ENCODE data around the gene EPHA7.
A peak's percentile ranks its signal among the peaks of the same experiment; 100 is the strongest.

EPHA7 gene

DNA sequence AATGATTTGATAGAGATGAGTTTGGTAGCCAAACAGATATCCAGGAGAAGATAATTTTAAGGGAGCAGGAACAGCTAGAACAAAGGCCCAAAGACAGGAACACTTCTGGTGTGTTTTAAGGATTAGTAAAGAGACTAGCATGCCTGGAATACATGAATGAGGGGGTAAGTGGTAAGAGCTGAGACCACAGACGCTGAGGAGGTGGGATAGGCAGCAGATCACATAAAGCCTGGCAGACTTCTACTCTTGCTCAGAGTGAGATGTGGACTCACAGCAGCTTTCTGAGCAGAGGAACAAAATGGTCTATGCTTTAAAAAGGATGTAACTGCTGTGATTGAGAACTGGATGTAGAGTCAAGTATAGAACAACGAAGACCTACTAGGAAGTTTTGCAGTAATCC lies 100.1 kb downstream of the EPHA7 start:
- DNase-seq, result no peak

DNA sequence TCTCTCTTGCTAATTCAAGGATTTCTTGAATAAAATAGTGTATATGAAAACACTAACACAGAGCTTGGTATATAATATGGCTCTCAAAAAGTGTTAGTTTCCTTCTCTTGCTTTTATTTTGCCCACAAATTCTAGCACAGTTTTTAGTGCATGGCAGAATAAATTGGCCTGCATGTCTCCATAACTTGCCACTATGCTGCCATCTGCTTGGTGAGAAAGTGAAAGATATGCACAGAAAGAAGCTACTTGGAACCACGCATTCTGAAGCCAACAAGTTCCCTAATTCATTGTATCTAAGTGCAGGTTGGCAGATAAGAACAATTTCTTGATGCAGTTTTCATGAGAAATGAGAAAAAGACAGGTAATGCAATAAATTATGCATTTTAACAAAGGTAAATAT lies 101.2 kb downstream of the EPHA7 start:
- DNase-seq, result no peak

DNA sequence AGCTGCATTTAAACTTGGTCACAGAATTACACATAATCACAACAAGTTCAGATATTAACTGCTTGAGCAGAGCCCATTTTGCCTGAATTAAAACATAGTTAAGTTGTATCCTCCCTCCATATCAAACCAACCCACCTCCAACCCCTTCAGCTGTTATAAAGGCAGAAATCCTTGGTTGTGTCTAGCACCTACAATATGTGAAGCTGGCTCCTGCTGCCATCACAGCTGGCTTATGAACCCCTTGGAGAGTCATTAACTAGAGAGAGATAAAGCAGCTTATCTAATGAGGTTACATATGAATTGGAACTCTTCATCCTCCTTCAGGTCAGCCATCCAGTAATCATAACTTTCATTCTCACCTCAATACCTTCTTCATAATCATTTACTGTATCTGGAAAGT lies 101.8 kb downstream of the EPHA7 start:
- DNase-seq, result no peak

DNA sequence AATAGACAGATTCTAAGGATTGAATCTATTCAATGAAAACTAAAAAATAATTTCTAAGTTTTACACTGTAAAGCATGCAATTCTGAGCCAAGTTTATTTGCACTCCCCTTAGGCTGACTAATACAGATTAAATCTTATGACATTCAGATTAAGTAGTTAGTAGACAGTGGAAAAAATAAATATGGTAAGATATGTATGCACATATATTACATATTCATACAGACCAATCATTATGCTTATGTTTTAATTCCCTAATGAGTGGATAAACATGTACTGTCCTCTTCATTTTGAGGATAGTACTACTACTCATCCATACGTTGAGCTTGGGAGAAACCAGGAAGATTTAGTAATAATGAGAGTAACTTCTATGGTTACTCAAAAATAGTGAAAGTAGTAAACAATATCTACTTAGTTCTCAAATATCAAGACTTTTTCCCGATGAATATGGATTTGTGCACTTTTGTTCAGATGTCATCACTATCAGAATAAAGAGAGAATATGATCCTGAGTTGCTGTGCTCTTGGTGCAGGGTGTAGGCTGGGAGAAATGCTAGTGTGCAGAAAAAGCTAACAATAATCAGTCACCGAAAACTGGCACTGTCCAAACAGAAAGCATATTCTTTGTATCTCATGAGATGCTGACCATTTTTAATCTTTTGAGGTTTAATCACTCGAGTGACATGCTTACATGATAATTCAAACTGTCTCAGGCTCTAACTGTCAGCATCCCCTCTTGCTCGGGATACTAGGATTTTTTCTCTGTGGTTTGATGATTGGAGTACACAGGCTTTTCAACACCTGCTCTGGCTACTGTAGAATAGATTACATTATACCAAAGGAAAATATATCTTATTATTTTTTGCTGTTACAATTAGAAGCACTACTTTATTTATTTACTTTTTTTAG lies 111.6 kb downstream of the EPHA7 start:
- DNase-seq, result no peak

GRCh38 chr6:93305088-93305487 lies 114.3 kb downstream of the EPHA7 start:
- no peak for DNase-seq

DNA sequence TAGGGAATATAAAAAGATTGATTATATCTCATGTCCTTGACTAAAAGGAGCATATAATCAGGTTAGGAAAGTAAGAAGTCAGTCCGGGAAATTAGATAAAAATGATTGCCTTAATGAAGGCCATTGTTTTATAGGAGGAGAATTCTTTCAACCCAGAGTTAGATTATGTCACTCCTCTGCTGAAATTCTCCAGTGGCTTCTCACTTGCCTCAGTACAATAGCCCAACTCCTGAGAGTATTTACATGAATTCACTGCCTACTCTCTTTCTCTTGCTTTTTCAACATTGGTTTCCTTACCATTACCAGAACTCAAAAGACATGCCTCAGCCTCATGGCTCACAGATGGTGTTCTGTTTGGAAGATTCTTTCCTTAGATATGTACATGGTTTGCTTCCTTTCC lies 114.9 kb downstream of the EPHA7 start:
- no peak for DNase-seq

- peak; percentile 83 for DNase-seq
Observed at GRCh38 chr6:93300661-93301060, 118.7 kb downstream of the EPHA7 start.

DNA sequence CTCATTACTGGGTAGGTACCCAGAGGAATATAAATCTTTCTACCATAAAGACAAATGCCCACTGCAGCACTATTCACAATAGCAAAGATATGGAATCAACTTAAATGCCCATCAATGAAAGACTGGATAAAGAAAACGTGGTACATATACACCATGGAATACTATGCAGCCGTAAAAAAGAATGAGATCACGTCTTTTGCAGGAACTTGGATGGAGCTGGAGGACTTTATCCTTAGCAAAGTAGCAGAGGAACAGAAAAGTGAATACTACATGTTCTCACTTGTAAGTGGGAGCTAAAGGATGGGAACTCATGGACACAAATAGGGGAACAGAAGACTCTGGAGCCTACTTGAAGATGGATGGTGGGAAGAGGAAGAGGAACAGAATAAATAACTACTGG lies 119.7 kb downstream of the EPHA7 start:
- DNase-seq, result no peak

- DNase-seq, result no peak
Observed at GRCh38 chr6:93295631-93296030, 123.7 kb downstream of the EPHA7 start.

- no peak for DNase-seq
Observed at GRCh38 chr6:93294879-93295278, 124.5 kb downstream of the EPHA7 start.

DNA sequence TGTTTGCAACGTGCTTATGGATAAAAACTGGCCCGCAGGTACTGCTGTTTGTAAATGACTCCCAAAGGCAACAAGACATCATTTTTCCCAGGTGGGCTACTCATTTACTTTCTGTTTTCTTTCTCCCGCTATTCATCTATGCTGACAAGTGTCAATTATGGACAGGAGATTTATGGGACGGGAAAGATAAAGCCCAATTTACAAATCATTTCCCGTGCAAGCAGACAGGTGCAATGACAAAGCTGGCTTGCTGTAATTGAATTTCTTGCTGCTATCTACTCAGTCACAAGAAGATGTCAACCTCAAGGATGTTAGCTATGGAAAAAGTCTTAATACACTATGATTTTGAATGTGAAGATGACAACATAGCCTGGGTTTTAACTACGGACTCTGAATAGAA lies 125.5 kb downstream of the EPHA7 start:
- DNase-seq, result no peak

DNA sequence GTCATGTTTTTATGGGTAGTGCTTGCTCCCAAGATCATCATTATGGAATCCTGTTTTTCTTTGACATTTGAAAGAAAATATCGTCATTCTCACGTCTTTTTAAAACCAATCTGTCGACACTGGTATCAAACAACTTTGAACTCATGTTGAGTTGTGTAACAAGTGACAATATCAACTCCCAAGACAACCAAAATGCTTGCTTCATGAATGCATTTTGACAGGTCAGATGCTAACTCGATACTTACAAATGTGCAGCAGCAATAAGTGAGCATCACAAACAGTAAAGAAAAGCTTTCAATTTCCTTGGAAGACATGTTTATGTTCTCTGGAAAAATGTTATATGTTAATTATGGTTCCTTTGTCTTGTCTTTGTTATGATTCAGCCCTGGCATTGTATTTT lies 125.9 kb downstream of the EPHA7 start:
- no peak for DNase-seq

GRCh38 chr6:93282521-93283031 lies 136.8 kb downstream of the EPHA7 start:
- DNase-seq, result no peak

DNA sequence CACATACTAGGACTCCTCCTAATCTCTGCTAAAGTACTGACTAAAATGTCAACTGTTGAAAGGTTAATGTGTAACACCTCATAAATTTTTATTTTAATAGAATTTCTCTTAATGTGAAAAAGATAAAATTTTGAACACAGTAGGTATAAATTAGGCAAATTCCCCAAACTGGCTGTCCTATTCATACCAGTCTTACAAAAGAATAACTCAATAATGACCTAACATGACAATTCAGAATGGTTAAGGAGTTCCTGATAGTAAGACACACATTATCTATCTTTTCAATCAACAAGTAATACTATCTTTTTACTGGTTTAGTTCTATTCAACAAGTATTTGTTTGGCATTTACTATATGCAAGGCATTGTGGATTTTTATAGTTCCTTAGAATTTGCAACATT lies 141.1 kb downstream of the EPHA7 start:
- no peak for DNase-seq

GRCh38 chr6:93272896-93273295 lies 146.5 kb downstream of the EPHA7 start:
- no peak for DNase-seq

- no peak for DNase-seq
Observed at GRCh38 chr6:93272211-93272610, 147.1 kb downstream of the EPHA7 start.

GRCh38 chr6:93266116-93266817 lies 153.1 kb downstream of the EPHA7 start:
- DNase-seq, result no peak

- DNase-seq, result no peak
Observed at GRCh38 chr6:93260881-93261280, 158.5 kb downstream of the EPHA7 start.

GRCh38 chr6:93259332-93259731 lies 160.0 kb downstream of the EPHA7 start:
- no peak for DNase-seq

DNA sequence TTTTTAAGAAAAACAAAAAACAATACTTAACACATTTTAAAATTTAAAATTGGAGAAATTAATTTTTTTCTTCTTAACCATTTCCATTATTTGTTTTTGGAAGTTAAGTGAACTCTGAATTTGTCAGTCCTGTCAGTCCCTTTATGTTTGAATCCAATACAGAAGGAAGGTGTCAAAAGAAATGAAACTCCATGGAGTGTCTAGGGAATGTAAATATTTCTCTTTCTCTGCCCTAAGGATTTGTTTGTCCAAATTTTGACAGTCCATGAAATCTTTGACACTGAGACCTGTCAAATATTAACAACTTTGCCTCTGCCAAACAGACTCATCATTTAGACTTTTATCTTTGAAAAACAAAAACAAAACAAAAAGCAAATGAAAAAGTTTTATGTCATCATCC lies 166.4 kb downstream of the EPHA7 start:
- DNase-seq, result no peak

GRCh38 chr6:93248631-93249030 lies 170.7 kb downstream of the EPHA7 start:
- DNase-seq, result no peak

GRCh38 chr6:93243231-93243778 lies 176.1 kb downstream of the EPHA7 start:
- no peak for DNase-seq

- no peak for DNase-seq
Observed at GRCh38 chr6:93242049-93242448, 177.3 kb downstream of the EPHA7 start.

GRCh38 chr6:93238632-93239031 lies 180.7 kb downstream of the EPHA7 start:
- no peak for DNase-seq

Data from SHP77 treated with DMSO at 0.1 percent for 48 hours (cell line).